HG03378 (cell line): ENCODE data around the gene HEY2.

Source experiments
- ATAC-seq: cut with Tn5 transposase; IDR thresholded peaks from one replicate; pipeline ENCODE4 v1.9.1; 2021; ENCODE audit warnings: mild to moderate bottlenecking, moderate library complexity; ENCODE audit not compliant: unreplicated experiment

HEY2 gene

DNA sequence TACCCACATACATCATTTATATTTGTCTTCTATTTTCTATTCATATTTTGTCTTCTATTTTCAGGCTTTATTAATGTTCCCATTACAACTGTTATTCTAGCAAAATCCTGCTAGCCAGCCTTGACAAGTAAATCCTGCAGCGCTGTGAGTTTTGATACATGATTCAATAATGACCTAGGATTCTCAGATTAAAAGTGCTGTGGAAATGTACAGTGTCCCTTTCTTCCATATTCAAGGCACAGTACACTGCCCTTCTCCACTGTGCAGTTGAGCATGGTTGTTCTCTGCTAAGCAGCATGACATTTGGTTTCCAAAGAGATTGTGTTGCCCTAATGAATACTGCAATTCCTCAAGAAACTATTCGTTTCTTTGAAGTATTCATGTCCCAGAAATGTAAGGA lies 5.8 kb upstream of the HEY2 start:
- ATAC-seq = no peak

- no peak for ATAC-seq
Observed at GRCh38 chr6:125745281-125746018, 4.0 kb upstream of the HEY2 start.

GRCh38 chr6:125746019-125746414 lies 3.4 kb upstream of the HEY2 start:
- ATAC-seq = no peak

DNA sequence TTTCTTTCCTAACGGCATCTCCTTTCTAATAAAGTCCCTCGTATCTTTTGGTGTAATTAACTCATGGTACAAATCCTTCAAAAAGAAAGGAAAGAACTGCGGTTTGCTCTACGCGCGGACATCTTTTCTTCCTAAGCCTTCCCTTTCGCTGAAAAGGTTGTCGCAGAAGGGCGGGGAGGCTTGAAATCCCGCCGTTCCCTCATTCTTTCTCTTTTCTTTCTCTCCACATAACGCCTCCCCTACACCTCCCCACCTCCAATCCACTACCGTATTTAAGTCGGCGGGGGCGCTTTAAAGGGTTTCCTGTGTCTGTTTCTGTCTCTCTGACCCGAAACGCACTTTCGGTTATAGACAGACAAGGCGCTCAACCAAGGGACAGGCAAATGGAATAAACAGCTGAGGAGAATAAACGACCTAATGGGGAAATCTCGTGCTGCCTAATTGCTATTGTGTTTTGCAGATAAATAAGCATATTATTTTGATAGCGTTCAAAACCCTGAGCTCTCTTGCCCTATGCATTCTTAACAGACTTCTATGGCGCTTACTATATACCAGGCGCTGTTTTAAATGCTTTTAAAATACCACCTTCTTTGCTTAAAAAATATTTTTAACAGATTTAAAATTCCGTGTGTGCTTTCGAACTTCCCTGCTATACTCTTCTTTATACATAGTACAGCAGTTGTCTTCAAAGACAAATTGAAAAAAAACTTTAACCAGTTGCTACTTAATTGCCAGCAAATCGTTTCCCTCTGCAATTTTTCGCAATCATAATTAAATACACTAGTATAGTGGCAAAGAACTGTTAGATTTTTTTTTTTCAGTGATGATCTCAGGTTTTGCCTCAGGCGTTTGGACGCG lies 2.5 kb upstream of the HEY2 start:
- peak; percentile 65 for ATAC-seq

- ATAC-seq = no peak
Observed at GRCh38 chr6:125747589-125748405, 1.6 kb upstream of the HEY2 start.

DNA sequence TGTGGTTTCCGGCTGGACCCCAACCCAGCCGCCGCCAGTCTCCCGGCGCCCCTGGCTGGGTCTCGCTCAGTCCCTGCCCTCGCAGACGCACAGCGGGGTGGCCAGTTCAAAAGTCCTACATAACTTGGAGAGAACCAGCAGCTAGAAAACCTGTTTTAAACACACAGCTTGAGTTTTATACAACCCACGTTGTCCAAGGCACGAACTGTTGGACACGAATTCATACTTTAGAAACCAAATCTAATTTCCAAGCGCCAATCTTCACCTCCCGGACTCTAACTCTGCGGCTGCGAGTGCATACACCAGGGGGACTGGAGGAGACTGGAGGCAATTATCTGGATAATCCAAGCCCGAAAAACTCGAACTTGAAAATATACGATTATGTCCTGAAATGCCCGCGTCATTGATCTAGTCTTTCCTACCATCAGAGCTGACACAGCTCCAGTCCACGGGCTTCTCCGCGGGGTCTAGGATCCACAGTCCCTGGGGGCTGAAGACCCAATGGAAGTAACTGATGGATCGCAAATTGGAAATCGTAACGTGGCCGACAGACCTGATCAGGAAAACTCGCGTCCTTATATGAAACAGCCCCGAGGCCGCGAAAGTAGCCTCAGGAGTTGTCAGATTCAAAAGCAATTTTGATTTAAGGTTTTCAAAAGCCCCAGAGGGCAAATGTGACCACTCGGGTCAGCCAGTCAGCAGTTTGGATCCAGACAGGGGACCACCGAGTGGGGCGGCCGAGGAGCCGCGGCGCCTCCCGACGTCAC lies 843 bp upstream of the HEY2 start:
- no peak for ATAC-seq

DNA sequence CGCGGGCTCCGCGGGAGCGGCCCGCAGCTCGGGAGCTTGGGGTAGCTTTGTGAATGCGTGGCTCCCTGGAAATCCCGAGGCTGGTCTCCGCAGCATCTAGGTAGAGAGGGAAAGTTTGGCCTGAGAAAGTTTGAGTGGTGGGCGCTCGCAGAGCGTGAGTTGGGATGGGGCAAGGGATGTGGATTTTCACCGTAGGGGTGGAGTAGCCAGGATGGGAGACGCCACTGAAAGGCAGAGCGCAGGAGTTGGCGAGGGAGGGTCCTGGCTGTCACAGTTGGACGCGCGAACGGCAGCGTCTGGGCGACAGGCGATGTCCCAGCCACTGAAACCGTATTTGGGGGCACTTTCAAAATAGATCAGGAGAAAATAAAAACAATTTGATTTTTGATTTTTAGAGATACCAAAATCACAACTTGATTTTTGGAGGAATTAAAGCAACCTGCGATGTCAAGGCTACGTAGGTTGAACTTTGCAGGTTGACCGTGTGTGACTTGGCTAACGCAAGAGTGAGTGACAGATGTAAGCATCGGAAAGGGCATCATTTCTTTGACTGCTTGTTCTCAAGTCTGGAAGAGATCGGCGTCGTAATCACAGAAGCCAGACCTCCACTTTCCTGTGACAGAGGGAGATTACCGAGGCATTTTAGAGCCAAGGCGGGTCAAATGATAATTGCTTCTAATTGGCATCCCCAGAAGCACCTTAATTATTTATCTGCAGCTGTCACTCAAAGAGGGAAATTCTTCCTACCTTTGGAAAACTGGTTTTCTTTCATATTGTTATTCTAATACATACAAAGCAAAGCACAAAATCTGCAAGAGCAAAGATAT lies 646 bp downstream of the HEY2 start:
- no peak for ATAC-seq

GRCh38 chr6:125750692-125751333 lies 1.4 kb downstream of the HEY2 start:
- no peak for ATAC-seq

DNA sequence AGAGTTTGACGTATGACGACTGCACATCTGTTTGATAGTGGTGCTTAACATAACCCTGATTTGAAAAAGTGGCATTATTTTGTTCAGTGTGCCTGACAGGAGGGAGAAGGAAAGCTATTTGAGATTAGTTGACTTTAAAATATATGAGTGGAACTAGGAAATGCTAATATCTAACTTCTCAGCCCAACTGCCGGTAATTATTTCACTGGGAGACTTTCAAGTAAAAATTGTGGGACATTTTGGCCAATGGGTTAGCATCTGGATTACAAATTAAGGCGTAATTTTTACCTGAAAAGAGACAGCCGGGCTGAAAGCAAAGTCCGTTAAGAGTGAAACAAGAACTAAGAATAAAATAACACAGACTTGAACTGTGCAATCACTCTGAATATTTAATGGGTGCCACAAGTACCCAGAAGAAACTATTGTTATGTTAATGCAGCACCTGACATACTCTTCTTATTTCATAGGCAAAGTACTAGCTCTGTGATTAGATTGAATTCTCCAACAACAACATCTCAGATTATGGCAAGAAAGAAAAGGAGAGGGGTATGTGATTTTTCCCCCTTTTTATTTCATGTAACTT lies 2.0 kb downstream of the HEY2 start:
- ATAC-seq = no peak

- ATAC-seq = no peak
Observed at GRCh38 chr6:125752773-125753172, 3.3 kb downstream of the HEY2 start.

- no peak for ATAC-seq
Observed at GRCh38 chr6:125753218-125753936, 3.9 kb downstream of the HEY2 start.

- no peak for ATAC-seq
Observed at GRCh38 chr6:125753937-125754259, 4.5 kb downstream of the HEY2 start.

DNA sequence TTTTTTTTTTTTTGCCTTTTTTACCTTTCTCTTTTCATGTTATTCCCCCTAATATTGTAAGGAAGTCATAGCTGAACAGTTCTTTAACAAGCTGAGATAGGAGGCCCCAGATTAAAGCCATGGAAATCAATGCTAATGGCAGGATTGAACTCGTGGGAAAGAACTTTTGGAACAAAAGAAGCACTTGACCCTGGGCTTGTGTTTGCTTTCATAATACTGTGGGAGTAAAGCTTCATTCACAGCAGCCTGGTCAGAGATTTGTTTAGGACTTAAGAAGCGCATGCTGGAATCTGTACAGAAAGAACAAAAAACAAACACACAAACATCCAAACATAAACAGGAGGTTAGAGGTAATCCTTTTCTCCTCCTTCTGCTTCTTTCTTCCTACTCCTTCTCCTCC lies 5.1 kb downstream of the HEY2 start:
- ATAC-seq = no peak

GRCh38 chr6:125759184-125759902 lies 9.9 kb downstream of the HEY2 start:
- ATAC-seq = no peak

- no peak for ATAC-seq
Observed at GRCh38 chr6:125759959-125760457, 10.6 kb downstream of the HEY2 start.

GRCh38 chr6:125764121-125764671 lies 14.8 kb downstream of the HEY2 start:
- ATAC-seq = no peak

DNA sequence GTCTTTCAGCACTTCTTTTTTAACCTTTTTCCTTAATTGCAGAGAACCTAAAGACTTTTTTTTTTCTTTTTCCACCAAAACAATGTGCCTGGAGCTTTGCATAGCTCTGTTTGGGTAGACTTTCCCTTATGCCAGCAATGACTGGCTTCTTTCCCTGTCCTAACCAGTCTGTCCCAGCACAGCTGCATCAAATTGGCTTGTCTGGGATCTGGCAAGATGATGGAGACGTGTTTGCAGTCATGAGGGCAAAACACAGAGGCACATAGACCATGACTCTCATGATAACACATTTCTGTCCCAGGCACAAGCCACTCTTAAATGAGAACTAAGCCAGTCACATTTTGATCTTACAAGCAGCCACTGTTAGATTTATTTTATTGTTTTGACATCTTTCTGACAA lies 16.5 kb downstream of the HEY2 start:
- no peak for ATAC-seq
